ENCODE measurements around the gene POR.

DNA sequence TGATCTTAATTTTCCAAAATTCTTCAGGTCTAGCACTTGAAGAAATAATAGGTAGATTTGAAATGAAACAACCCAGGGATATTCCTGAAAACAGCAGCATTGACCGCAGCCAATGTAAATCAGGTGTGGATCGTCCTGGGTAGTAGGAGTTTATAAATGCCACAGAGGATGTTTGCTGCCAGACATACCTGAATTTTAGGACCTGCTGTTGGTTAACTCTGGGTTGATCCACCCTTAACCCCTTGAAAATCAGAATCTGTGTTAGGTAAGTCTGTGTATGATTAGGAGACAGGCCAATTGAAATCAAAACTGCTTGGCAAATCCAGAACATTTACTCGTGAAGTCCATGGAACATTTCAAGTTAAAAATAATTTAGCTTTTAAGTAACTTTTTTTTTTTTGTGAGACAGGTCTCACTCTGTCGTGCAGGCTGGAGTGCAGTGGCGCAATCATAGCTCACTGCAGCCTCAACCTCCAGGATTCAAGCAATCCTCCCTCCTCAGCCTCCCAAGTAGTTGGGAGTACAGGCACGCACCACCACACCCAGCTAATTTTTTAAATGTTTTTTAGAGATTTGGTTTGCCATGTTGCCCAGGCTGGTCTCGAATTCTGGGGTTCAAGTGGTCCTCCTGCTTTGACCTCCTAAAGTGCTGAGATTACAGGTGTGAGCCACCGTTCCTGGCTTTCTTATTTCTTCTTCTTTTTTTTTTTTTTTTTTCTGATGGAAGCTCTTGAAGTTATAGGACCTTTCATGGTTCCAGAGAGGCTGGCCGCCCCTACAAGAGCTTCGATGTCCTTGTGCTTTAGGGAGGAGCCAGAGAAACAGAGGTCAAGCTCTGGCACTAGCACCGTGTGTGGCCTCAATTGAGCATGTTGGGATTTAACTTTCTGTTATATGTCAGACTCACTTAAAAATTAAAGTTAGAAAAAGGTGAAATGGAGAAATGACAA lies 2.0 kb downstream of the POR start:
- no peak for TF ChIP-seq FOXA1 (IDR thresholded peaks at IDR 0.05)
- TF ChIP-seq BHLHE40 (IDR thresholded peaks at IDR 0.05; ENCODE audit: borderline replicate concordance): no peak
- TF ChIP-seq SUZ12 (IDR thresholded peaks at IDR 0.05): no peak
- no peak for TF ChIP-seq L3MBTL2 (conservative IDR thresholded peaks at IDR 0.05)
- TF ChIP-seq TARDBP (IDR thresholded peaks at IDR 0.05): no peak
- no peak for TF ChIP-seq SP1 (IDR thresholded peaks at IDR 0.05)
- no peak for TF ChIP-seq FOXM1 (IDR thresholded peaks at IDR 0.05; ENCODE audit: borderline replicate concordance)
- TF ChIP-seq LEF1 (IDR thresholded peaks at IDR 0.05; ENCODE audit: borderline replicate concordance): no peak
- TF ChIP-seq CTBP1 (IDR thresholded peaks at IDR 0.05; ENCODE audit: borderline replicate concordance): no peak
- TF ChIP-seq ZNF384 (IDR thresholded peaks at IDR 0.05): no peak
- TF ChIP-seq NFRKB (IDR thresholded peaks at IDR 0.05): no peak
- no peak for TF ChIP-seq ARNT (IDR thresholded peaks at IDR 0.05)
- no peak for TF ChIP-seq FOXK2 (IDR thresholded peaks at IDR 0.05)
- TF ChIP-seq, protein P1, sequence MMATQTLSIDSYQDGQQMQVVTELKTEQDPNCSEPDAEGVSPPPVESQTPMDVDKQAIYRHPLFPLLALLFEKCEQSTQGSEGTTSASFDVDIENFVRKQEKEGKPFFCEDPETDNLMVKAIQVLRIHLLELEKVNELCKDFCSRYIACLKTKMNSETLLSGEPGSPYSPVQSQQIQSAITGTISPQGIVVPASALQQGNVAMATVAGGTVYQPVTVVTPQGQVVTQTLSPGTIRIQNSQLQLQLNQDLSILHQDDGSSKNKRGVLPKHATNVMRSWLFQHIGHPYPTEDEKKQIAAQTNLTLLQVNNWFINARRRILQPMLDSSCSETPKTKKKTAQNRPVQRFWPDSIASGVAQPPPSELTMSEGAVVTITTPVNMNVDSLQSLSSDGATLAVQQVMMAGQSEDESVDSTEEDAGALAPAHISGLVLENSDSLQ (IDR thresholded peaks at IDR 0.05): no peak
